HG03064 (cell line): ENCODE data around the gene RARB.
A peak's percentile ranks its signal among the peaks of the same experiment; 100 is the strongest.

Source experiments
- ATAC-seq: cut with Tn5 transposase; IDR thresholded peaks from one replicate; pipeline ENCODE4 v1.9.1; 2021; ENCODE audit warnings: low read depth; ENCODE audit not compliant: unreplicated experiment

Gene RARB

GRCh38 chr3:25445731-25446130, 17.7 kb downstream of the RARB start:
- ATAC-seq: no peak

DNA sequence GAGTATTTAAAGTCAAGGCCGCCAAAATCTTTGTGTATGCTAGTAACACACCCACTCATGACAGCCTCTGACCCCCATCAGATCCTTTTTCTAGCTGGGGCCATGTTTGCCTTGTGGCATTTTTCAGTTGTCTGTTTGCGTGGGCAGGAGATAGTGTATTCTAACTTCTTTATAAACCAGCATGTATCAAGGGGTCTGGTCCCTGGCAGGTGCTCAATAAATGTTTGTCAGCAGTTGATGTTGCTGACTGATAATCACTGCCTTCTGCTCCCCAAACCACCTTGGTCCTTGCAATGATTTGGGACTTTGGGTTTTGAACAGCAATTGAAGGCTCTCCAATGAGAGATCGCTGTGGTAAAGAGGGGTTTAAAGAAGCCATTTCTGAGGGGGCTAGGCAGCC, 19.2 kb downstream of the RARB start:
- no peak for ATAC-seq

DNA sequence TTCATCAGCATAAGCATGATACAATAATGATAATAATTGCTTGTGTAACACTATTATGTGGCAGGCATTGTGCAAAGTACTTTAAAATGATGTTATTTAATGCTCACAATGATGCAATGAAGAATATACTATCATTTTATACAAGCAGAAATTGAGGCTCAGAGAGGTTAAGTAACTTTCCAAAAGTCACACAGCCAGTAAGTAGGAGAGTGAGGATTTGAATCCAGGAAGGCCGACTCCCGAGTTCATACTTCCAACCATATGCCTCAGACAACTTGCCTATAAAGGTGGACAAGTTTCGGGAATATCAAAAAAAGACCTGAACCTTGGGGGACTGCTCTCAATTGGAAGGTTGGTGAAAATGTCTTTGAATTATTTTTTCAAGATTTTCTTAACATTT, 19.9 kb downstream of the RARB start:
- ATAC-seq: no peak

DNA sequence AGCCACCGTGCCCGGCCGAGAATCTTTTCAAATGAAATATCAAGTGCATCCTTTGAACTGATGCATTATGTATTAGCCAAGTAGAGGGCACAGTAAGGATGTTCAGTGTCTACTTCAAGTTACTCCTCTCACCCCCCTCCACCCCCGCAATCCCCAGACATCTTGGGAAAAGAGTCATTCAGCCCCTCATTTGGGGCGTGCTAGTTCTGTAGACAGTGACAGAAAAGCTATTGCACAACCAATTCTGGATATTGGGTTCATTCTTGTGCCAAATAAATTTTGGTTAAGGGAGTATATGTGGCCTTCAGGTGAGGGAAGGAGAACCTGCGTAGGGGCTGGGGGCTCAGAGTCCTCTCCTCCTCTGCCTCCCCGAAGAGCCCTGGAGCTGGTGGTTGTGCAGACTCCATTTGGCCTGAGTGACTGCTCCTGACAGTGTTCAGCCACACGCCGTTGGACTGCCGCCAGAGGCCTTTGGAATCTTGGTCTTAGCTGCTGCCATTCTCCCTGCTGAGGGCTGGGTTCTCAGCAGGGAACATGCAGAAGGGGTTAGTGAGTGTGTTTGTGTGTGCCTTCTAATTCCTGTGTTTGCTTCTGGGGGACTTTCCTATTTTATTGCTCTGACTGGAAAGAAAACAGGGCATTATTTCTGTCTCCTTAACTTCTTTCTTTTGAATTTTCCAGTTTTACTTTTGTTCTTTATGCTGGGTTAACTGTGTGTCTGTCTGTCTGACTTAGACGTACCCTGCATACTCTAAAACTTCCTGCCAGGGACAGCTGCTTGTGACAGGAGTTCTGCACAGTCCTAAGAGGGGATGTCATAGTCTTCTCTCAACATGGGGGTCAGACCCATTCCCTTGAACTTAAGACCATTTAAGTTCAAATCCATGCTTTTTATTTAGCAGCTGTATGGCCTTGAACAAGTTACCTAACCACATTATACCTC, 21.0 kb downstream of the RARB start:
- ATAC-seq: no peak

GRCh38 chr3:25449857-25450256, 21.8 kb downstream of the RARB start:
- no peak for ATAC-seq

DNA sequence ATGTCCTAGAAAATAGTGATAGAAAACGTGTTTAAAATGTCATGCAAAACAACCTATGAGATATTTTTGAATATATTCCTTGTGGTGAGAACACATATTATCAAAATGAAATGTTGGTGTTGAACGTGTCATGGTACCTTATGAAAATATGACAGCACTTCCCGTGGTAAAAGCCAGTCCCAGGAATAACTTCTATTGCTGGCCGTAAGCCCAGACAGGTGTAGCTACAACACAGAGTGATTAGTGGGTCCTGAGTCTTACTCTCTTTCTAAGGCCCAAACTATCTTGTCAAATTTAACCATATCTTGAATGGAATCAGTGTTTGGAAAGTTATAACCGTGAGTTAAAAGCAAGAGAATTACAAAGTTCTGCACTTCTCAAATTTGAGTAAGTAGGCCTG, 24.1 kb downstream of the RARB start:
- ATAC-seq: no peak

GRCh38 chr3:25452740-25453139, 24.7 kb downstream of the RARB start:
- ATAC-seq: no peak

DNA sequence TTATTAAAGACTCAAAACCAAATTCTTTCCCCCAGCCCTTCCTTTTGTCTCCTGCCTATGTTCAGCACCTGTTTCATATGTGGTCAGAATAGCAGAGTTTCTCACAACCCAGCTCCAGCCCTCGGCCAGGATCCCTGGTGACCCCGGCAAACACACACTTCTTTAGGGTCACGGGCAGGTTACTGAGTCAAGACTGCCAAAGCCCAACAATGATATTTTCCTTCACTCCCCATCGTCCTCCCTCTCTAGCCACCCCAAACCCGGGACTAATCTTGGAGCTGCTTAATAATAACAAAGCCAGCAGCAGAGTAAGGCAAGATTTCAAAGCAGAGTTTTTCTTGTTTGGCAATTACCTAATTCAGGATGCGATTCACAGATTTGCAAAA, 25.5 kb downstream of the RARB start:
- ATAC-seq: no peak

- no peak for ATAC-seq
These were observed 26.2 kb downstream of the RARB start for GRCh38 chr3:25454005-25454927.

- ATAC-seq: no peak
These were observed 27.5 kb downstream of the RARB start for GRCh38 chr3:25455441-25456132.

DNA sequence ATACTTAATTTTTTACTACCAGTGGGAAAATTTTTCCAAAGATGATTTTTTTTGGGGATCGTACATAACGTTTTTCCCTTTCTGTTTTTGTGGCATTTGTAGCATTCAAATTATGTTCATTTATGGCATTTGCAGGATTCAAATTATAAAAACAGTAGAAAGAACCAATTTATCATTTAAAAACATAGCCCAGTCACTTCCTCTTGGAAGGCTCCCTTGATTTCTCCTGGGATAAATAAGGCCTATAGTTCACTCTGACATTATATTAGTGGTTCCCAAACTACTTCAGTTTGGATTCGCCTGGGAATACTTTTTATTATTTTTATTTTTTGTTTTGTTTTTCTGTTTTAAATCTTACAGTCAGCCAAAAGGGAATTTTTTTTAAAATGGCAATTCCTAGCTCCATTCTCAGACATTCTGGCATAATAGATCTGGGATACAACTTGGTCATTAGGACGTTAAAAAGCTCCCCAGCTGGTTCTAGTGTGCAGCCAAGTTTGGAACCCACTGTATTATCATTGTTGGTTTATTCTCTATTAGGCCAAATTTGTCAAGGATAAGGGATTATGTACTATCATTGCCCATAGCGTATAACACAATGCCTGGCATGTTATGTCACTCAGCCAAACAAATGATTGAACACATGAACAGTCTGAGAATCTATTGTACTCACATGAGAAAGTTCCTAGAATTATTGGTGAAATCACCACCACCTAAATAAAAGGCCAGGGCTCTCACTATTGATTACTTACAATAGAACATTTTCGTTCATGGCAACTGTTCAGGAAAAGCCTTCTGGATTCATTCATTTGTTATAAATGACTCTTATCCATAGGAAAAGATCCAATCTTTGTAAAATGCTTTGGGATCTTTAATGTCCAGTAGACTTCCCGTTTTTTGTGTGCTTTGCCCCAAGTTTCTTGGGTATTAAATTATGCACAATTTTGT, 28.9 kb downstream of the RARB start:
- ATAC-seq: no peak

- no peak for ATAC-seq
These were observed 29.8 kb downstream of the RARB start for GRCh38 chr3:25457671-25458419.

DNA sequence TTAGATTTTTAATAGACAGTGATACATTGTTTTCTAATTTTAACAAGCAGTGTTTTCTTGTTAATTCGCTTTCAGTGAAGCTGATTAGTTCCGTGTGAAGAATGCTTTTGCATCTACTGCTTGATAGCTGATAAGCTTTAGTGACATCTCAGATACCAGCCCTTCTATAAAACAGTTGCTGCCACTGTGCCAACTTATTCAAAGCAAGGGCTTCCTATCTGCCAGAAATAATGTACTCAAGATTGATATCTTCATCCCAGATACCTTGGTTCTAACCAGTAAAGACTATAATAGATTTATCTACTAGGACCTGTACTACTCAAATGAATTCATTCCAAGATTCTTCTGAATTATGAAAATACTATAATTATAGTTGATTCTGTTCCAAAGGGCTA, 30.4 kb downstream of the RARB start:
- no peak for ATAC-seq

- peak; percentile 99 for ATAC-seq
These were observed 32.7 kb downstream of the RARB start for GRCh38 chr3:25460751-25461150.

- ATAC-seq: no peak
These were observed 33.9 kb downstream of the RARB start for GRCh38 chr3:25461946-25462345.

DNA sequence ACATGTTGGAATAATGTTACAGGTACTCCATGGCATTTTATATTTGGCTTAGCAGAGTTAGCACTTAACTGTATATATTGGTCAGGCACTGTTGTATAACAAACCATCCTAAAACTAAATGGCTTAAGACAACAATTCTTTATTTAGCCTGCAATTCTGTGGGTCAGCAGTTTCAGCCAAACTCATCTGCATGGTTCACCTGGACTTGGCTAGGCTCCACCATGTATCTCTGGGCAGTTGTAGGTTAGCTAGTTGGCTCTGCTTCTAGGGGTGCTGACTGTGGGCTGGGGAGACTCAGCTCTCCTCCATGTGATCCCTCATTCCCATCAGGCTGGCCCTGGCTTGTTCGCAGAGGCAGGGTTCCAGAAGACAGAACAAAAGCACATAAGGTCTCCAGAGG, 34.4 kb downstream of the RARB start:
- ATAC-seq: no peak

- ATAC-seq: no peak
These were observed 35.9 kb downstream of the RARB start for GRCh38 chr3:25463836-25464418.

DNA sequence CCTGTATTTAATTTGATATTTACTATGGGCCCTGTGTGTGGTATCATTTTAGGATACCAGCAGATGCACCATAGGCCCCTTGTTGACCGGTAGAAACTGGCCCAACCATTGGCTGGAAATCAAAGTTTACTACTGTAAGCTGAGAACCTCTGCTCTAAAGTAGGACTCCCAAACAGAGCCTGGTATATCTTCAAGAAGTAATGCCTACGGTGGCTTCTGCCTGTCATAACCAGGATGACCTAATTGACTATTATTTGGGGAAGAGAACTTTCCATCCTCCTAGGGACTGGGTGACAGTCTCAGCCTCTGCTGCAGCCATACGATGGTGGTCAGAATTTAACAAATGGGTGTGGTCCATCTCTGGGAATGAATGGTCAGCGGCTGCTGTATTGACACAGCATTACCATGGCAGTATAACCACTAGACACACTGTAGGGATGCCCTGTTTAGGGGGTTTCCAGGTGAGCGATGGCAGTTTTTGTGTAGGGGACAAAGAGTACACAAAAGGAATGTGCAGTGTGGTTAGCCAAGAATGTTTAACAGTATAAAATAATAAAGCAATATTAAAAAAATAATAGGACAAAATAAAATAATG, 37.3 kb downstream of the RARB start:
- ATAC-seq: no peak
